Transverse colon (tissue), 3 donors: ENCODE measurements around the gene IGLL1.

Experiments used
- POLR2A ChIP-seq: fragments of 450-650 bp; IDR thresholded peaks from one replicate; pipeline ENCODE4 v1.6.1; 2016; ENCODE audit warnings: antibody characterized with exemption, mild to moderate bottlenecking, moderate library complexity
- TF ChIP-seq, protein P1 (sequence below), 5 experiments: fragments of 200-600 bp in 3 of 5; fragments of 450-650 bp in 2 of 5; sonication (generic) in 3 of 5; IDR thresholded peaks; 1 replicate in 2 of 5; 2 replicates in 3 of 5; pipeline ENCODE4 v1.5.1; 2016 to 2017; ENCODE audit warnings: antibody characterized with exemption in 5 of 5, inconsistent platforms in 3 of 5, mild to moderate bottlenecking in 2 of 5, moderate library complexity in 1 of 5

DNA sequence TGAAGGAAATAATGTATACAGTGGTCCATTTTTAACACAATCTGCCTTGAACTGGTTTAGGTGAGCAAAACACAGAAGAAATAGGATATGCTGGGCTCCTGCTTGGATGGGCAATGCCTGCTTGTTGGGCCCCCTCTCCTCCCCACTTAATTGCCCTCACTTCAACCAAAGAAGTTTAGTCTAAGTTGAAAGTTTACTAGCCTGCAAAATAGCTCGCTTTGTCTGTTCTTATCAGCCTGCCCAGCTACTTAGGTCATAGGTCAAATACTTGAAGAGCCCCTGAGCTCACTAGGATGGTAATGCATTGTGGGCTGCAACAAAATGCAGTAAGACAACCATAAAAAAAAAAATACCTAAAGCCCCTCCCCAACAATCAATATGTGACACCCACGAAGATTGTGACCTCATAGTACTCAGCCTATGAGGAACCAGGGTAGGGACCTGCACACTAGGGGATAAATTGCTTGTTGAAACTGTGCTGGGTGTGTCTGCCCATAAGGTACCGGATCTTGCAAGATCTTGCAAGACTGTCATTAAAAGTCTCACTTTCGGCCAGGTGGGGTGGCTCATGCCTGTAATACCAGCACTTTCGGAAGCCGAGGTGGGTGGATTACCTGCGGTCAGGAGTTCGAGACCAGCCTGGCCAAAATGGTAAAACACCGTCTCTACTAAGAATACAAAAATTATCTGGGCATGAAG, 41.1 kb upstream of the IGLL1 start:
- TF ChIP-seq POLR2A = no peak
- TF ChIP-seq, protein P1, sequence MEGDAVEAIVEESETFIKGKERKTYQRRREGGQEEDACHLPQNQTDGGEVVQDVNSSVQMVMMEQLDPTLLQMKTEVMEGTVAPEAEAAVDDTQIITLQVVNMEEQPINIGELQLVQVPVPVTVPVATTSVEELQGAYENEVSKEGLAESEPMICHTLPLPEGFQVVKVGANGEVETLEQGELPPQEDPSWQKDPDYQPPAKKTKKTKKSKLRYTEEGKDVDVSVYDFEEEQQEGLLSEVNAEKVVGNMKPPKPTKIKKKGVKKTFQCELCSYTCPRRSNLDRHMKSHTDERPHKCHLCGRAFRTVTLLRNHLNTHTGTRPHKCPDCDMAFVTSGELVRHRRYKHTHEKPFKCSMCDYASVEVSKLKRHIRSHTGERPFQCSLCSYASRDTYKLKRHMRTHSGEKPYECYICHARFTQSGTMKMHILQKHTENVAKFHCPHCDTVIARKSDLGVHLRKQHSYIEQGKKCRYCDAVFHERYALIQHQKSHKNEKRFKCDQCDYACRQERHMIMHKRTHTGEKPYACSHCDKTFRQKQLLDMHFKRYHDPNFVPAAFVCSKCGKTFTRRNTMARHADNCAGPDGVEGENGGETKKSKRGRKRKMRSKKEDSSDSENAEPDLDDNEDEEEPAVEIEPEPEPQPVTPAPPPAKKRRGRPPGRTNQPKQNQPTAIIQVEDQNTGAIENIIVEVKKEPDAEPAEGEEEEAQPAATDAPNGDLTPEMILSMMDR (IDR thresholded peaks at IDR 0.05) = no peak
